Measurements from ENCODE around the gene ING3.
"Not testable (repeated sequence)": the region's sequence is repeated elsewhere in the genome, so short reads cannot be mapped to it uniquely, and the experiment has no call there.

The ING3 gene

GRCh38 chr7:120949998-120950538 is 509 bp upstream of the ING3 start:
- no peak for DNase-seq (ENCODE audit: low read depth in 2 of 2)

- DNase-seq (ENCODE audit: low read depth in 2 of 2), result no peak
These were observed 727 bp downstream of the ING3 start for GRCh38 chr7:120951309-120951699.

DNA sequence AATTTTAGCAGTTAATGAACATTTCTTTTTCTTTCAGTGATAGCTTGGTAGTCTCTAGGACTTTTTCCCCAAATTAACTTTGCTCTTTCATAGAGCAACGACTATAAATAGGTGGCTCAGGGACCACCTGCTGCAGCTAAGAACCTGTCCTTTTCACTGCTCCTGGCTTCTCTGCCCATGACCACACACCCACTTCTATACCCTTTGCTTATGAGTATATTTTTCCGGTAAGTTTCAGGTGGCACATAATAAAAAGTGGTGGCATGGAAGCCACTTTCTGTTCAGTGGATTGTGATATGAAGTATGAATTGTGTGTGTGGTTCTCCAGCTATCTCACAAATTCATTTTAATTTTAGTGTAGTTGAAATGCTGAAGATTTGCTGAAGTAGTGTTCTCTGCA is 1.2 kb downstream of the ING3 start:
- no peak for DNase-seq (ENCODE audit: low read depth in 2 of 2)

DNA sequence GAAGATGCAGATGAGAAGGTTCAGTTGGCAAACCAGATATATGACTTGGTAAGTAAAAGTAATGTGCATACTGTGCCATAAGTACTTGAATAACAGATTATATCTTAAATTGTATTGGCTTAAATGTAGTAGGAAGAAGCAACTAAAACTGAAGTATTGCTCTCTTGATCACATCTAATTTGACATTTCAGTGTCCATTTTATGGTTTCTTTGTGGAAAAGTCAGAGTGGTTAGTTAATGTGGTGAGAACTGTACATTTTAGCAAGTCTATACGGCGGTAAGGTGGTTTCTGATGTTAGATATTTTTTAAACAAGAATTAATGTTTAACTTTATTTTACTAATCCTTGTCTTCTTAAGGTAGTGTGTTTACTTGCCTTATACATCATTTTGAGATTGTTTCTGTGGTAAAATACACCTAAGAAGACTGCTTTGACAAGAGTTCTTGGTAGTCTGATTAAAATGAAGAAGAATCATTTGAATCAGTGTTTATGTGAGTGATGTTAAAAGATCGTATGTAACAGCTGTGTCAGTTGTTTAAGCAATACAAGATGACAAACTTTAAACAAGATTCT is 5.1 kb downstream of the ING3 start:
- DNase-seq (ENCODE audit: low read depth in 2 of 2), result no peak

DNA sequence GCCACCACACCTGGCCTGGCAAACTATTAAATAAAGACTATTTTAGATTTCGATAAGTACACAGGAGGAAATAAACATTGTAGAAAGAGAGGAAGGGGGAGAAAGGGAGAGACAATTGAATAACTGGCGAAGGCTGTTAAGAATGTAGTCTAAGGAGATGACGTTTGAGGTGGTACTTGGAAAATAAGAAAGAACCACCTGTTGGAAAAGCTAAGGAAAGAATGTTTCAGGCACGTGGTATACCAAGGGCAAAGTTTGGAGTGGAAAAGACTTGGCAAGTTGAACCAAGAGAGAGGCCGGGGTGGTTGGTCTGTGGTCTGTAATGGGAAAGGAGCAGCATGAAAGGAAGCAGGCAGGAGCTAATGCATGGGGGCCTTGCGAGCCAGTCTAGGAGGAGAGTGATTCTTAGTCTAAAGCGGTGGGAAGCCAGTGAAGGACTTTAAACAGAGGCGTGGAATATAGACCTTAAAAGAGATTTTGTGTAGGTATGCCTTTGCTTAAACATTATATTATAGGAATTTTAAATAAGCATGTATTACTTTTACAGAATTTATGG is 9.4 kb downstream of the ING3 start:
- no peak for DNase-seq (ENCODE audit: low read depth in 2 of 2)

- DNase-seq (ENCODE audit: low read depth in 2 of 2), result no peak
These were observed 10.1 kb downstream of the ING3 start for GRCh38 chr7:120960714-120961113.

DNA sequence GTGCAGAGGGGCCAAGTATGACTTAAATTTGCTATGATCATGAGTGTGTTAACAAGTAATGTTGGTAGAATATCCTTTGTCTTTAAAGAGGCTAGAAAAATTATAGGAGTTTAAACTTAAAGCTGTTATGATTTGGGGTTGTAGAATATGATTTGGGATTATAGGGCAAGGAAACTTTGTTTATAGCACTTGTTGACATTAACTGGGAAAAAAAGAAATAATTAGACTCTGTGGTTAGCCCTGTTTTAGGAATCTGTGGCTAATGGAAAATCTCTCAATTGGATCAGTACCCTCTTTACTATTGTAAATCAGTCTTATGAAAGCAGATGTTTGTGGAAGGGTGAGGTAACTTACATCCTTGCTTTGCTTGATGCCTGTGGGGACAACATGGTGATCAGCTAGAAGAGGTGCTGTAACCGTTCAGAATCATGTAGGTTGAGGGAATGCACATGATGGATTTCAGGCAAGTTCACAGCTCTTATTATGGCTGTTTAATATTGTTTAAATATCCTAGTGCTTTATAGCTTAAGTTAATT is 11.1 kb downstream of the ING3 start:
- DNase-seq (ENCODE audit: low read depth in 2 of 2), result no peak

- no peak for DNase-seq (ENCODE audit: low read depth in 2 of 2)
These were observed 13.5 kb downstream of the ING3 start for GRCh38 chr7:120964088-120964487.

- DNase-seq (ENCODE audit: low read depth in 2 of 2), result no peak
These were observed 16.4 kb downstream of the ING3 start for GRCh38 chr7:120966961-120967360.

DNA sequence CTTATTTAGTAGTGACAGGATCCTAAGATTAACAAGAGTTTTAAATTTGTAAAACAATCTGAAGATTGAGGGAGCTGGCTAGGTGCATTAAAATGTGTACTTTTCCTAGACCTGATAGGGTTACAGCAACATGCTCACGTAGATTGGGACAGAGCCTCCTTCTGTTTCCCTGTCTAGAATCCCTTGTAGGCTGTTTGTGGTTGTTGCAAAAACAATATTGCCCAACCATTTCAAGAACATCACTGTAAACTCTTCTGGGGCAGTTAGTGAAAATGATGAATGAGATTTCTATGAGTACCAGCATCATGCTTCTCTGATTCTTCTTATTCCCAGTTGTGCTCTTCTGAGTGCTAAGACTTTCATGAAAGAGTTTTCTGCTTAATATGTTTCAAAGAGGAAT is 23.3 kb downstream of the ING3 start:
- DNase-seq (ENCODE audit: low read depth in 2 of 2), result no peak

- no peak for DNase-seq (ENCODE audit: low read depth in 2 of 2)
These were observed 29.4 kb downstream of the ING3 start for GRCh38 chr7:120979765-120980499.

DNA sequence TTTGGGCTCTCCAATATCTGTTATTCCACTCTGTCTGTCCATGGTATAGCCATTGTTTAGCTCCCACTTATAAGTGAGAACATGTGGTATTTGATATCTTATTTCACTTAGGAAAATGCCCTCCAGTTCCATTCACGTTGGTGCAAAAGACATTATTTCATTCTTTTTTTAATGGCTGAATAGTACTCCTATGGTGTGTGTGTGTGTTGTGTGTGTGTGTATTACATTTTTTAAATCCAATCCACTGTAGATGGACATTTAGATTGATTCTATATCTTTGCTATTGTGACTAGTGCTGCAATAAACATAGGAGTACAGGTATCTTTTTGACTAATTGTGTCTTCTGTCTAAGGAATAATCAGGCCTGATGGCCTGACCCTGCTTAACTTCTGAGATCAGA is 30.5 kb downstream of the ING3 start:
- DNase-seq (ENCODE audit: low read depth in 2 of 2), result no peak

DNA sequence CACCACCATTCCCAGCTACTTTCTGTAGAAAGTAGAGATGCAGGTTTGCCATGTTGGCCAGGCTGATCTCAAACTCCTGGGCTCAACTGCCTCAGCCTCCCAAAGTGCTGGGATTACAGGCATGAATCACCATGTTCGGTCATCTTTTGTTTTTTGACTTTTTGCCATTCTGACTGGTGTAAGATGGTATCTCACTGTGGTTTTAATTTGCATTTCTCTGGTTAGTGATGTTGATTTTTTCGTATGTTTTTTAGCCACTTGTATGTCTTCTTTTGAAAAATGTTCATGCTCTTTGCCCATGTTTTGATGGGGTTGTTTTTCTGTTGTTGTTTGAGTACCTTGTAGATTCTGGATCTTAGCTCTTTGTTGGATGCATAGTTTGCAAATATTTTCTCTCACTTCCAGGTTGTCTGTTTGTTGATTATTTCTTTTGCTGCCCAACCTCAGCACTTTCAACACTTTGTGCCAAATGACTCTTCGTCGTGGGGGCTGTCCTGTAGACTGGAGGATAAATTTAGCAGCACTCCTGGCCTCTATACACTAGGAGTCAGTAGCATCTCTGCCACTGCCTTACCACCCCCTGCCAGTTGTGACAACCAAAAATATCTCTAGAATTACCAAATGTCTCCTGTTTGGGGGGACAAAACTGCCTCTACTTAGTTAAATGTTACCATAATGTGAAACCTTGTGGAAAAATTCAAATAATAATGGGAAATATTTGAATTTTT is 31.5 kb downstream of the ING3 start:
- no peak for DNase-seq (ENCODE audit: low read depth in 2 of 2)

DNA sequence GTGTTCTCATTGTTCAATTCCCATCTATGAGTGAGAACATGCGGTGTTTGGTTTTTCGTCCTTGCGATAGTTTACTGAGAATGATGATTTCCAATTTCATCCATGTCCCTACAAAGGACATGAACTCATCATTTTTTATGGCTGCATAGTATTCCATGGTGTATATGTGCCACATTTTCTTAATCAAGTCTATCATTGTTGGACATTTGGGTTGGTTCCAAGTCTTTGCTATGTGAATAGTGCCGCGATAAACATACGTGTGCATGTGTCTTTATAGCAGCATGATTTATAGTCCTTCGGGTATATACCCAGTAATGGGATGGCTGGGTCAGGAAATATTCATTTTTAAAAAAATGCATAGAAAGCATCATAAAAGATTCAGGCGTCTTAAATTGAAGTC is 33.0 kb downstream of the ING3 start:
- DNase-seq (ENCODE audit: low read depth in 2 of 2), result not testable (repeated sequence)

DNA sequence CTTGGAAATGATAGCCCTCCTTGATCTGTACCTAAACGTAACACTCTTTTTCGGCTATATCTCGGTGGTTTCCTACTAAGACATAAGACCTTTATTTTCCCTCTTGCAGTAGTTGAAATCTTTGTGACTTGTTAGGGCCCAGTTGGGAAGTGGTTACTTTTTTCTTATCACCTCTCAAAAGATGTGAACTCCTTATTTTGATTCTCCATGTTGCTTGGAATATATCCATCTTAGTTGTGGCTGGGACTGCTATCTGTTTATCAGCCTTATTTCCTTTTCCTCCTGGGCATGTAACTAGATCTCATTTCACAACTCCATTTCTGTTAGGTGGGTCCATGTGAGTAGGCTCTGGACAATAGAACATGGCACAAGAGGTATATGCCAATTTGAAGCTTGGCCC is 33.8 kb downstream of the ING3 start:
- DNase-seq (ENCODE audit: low read depth in 2 of 2), result no peak

GRCh38 chr7:120985130-120985758 is 34.7 kb downstream of the ING3 start:
- DNase-seq (ENCODE audit: low read depth in 2 of 2), result no peak

DNA sequence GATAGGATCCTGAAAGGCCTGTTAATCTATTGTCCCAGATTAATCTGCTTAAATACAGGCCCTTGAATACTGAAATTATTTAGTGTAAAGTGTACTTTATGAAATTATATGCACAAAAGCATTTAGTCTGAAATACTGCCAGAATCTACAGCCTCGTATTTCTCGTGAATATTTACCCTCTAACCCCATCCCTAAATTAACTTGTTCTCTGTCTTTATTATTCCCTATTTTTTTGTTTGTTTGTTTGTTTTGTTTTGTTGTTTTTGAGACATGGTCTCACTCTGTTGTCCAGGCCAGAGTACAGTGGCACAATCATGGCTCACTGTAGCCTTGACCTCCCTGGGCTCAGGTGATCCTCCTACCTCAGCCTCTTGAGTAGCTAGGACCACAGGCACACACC is 35.3 kb downstream of the ING3 start:
- no peak for DNase-seq (ENCODE audit: low read depth in 2 of 2)

GRCh38 chr7:120986650-120987049 is 36.1 kb downstream of the ING3 start:
- no peak for DNase-seq (ENCODE audit: low read depth in 2 of 2)

DNA sequence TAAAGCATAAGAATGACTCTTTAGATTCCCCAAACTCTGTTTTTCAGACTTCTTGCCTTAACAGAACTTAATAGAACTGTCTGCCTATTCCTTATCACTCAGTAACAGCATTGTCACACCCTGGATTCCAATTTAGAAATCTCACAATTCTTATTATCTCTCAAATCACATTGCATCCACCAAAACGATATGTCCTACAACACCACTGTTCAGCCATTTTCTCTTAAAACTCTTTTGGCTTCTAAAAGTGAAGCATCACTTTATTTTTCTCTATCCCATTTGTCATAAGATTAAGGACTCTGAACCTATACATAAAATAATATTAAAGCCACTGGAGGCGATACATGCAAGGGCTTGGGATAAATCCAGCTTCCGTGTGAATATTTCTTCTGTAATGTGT is 36.7 kb downstream of the ING3 start:
- DNase-seq (ENCODE audit: low read depth in 2 of 2), result no peak

GRCh38 chr7:120987683-120988590 is 37.4 kb downstream of the ING3 start:
- peak; percentile 62 to 68 for DNase-seq (ENCODE audit: low read depth in 2 of 2)

Measured in stimulated activated CD8-positive, alpha-beta memory T cell treated with anti-CD3 and anti-CD28 coated beads, Interleukin-2, amount 100 ng/mL, for 1 hour (primary cell).